AG08395 (cell line): ENCODE measurements around the gene ARHGEF28.

Experiments
- DNase-seq: peaks from one replicate; pipeline ENCODE4 v3.0.0; 2012; ENCODE audit warnings: mixed read lengths, low spot score

Gene ARHGEF28

GRCh38 chr5:73861313-73861988, 235.5 kb downstream of the ARHGEF28 start:
- peak; percentile 10 for DNase-seq

- no peak for DNase-seq
Measured at GRCh38 chr5:73862796-73863195, 236.8 kb downstream of the ARHGEF28 start.

- DNase-seq, result no peak
Measured at GRCh38 chr5:73863876-73864275, 237.9 kb downstream of the ARHGEF28 start.

DNA sequence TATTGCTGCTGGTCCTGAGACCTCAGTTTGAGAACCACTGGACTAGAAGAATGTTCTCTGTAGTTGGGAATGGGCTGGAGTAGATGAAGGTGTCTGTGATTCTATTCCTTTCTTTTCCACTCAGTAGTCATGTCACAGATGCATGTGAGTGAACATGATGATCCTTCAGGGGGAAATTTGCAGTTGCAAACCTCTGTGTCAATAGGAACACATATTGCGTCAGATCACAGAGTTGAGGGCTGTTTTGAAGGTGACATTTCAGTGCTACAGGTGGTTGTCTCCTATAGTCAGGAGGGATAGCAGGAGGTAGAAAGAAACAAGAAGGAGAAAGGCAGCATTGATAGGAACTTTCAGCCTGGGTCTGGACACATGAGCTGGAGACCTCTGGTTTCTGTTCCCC, 239.3 kb downstream of the ARHGEF28 start:
- DNase-seq, result no peak

- DNase-seq, result peak; percentile 44
Measured at GRCh38 chr5:73867345-73868335, 241.6 kb downstream of the ARHGEF28 start.

DNA sequence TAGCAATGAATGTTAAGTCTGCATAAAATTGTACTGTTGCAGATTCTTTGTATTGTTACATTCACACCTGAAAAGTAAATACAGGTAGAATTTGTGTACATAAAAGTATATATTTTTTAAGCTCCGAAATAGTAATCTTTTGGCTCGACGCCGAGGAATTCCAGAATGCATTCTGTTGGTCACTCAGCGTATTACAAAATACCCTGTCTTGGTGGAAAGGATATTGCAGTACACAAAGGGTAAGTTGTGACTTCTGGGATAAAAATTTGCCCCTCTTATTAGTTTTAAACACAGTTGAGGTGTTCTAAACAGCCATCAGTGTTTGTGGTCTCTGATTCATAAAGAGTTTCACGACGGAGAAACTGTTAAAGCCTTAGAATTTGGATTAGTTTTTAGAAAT, 257.6 kb downstream of the ARHGEF28 start:
- no peak for DNase-seq

DNA sequence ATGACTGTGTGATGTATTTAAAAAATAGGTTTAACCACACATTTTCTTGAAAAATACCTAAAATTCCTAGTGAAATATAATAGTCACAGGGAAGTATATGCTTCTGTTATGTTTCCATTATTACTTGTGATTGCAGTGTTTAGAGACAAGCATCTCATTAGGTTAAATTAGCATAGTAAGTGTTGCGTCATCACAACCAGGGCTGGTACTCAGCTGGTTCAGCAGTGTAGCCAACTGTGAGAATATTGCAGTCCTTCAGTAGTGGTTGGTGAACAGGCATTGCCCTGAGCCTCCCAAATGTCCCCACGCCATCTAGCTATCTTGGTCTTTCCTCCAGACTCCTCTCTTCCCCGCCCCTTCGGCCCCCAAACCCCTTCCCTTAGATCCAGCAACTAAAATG, 261.7 kb downstream of the ARHGEF28 start:
- DNase-seq, result no peak

DNA sequence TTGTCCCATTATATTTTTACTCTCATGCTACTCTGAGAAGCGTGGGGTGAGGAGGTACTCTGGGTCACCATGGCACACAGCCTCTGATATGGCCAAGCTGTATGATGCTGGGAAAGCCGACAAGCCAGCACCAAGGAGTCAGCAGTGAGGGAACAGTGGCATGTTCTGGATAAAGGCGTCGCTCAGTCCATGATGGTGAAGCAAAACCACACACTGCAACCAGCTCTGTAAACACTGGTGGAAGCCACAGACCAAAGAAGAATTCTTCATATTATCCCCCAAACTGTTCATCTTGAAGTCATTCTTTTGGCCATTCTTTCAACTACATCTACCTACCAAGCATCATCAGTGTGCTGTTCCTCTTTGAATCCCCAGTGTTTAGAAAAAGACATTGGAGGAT, 264.6 kb downstream of the ARHGEF28 start:
- no peak for DNase-seq

DNA sequence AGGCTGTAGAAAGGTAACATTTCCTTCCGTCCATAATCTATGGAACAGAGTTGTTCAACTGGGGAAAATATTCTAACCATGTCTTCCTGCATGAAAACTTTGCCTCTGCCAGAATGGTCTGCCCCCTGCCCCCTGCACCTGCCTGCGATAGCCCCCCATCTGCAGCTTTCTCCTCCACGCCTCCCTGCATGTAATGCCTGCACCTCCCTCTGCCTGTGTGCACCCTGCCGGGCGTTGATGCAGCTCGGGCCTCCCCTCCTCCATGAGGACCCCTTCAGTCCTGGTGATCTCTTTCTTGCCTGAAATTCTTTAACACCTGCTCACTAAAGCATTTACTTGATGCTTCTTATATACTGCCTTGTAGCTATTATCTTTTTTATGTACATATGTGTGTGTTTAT, 266.2 kb downstream of the ARHGEF28 start:
- no peak for DNase-seq

GRCh38 chr5:73892806-73893205, 266.8 kb downstream of the ARHGEF28 start:
- DNase-seq, result peak; percentile 87

DNA sequence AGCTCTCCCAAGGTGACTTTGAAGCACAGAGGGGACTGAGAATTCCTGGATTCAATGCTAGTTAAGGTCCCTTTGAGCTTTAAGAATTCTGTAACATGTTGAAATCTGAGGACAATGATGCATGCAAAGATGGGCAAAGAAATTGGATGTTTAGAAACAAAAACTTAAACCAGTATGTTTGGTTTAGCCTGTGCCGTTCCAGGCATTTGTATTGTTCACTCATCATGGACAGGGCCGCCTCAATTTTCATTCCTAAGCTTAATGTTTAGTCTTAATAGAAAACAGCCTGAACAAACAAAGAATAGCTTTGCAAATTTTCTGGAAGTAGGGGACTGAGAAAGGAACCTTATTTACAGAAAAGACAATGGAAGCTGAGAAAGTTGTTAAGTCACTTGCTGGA, 267.8 kb downstream of the ARHGEF28 start:
- DNase-seq, result no peak

- no peak for DNase-seq
Measured at GRCh38 chr5:73894860-73895259, 268.9 kb downstream of the ARHGEF28 start.

DNA sequence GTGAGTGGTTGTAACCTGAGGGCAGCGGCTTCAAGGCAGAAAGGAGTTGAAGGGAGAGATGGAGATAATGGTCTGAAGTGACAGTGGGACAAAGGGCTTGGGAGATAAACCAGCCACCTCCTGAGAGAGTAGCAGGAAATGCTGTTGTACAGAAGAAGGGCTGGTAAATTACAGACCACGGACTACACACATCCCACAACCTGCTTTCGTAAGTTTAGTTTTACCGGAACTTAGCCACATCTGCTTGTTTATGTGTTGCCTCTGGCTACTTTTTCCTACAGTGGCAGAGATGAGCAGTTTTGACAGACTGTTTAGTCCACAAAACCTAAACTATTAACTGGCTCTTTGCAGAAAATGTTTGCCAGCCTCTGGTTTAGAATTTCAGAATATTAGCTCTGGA, 269.5 kb downstream of the ARHGEF28 start:
- DNase-seq, result no peak

GRCh38 chr5:73896097-73896496, 270.1 kb downstream of the ARHGEF28 start:
- DNase-seq, result no peak

GRCh38 chr5:73896668-73897067, 270.7 kb downstream of the ARHGEF28 start:
- no peak for DNase-seq

DNA sequence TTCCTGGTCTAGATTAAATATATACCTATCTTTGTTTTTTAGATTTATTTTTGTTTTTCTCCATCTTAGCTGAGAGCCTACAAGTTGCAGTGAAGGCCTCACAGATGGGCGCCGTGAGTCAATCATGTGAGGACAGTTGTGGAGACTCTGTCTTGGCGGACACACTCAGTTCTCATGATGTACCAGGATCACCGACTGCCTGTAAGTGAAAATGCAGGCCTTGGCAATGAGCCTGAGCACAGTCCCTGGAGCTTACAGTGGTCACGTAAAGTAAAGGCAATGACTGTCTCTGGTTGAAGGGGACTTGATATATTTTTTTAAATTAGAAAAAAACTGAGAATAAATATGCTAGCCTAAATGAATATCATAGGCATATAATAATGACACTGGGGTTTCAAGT, 271.9 kb downstream of the ARHGEF28 start:
- no peak for DNase-seq

GRCh38 chr5:73899055-73899454, 273.1 kb downstream of the ARHGEF28 start:
- no peak for DNase-seq

- no peak for DNase-seq
Measured at GRCh38 chr5:73899916-73900315, 273.9 kb downstream of the ARHGEF28 start.

DNA sequence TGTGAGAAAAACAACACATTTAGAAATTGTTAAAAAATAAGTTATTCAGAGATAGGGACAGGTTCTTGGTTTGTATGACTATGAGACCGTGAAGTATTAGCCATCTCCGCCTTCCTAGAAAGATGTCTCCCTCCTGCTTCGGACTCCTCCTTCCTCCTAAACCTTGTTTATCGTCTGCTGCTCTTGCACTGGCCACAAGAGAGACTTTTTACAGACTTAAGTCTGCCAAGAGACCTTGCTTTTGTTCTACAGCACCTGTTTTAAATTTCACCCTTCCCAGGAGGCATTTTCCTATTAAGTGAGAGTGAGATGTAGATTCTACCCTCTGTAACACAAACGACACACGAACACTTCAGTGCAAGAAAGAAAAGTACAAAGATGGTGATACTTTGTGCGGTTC, 274.6 kb downstream of the ARHGEF28 start:
- DNase-seq, result no peak

GRCh38 chr5:73901043-73901442, 275.0 kb downstream of the ARHGEF28 start:
- peak; percentile 38 for DNase-seq

GRCh38 chr5:73901455-73901854, 275.5 kb downstream of the ARHGEF28 start:
- DNase-seq, result no peak

DNA sequence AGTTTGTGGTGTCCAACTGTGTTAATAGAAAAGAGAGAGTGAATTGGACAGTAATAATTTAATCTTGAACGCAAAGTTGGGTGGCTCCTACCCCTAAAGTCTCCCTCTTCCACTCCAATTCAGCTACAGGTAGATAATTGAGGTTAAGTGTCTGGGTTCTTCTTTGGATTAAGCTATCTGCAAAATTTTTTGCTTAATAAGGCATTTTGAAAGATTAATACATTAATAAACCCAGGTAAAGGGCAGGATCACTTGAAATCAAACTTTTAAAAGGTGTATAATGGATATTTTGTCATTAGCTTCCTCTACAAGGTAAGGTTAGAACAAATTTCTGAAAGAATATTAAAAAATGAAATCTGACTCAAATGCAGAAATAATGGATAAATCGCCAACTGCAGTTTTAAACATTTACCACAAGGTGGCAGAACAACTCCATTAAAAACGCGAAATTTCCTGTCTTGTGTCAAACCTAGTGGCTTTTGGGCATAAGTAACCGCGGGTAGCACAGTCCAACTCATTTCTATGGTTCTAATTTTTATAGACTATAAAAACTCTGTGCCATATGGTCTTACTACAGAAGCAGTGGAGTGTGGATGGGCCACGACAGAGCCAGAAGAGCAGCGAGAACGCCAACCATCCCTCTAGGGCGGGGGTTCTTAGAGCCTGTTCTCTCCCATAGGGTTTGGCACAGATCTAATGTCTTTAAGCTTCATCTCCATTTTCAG, 276.5 kb downstream of the ARHGEF28 start:
- peak; percentile 62 for DNase-seq

- DNase-seq, result no peak
Measured at GRCh38 chr5:73903169-73903568, 277.2 kb downstream of the ARHGEF28 start.
